Measurements from ENCODE around the gene HFE. TPM values are rescaled to one million over a fixed set of nuclear protein-coding genes. Genes with fewer than 3 reads are reported as not detected.

Gene HFE
- polyA plus RNA-seq, 3 donors: 5.4 to 9.4 (median 6.3) TPM

- DNase-seq: no peak
Observed at GRCh38 chr6:26129656-26130055, 42.4 kb downstream of the HFE start.

GRCh38 chr6:26130581-26131249, 43.5 kb downstream of the HFE start:
- no peak for DNase-seq

GRCh38 chr6:26131618-26132017, 44.4 kb downstream of the HFE start:
- no peak for DNase-seq

- no peak for DNase-seq
Observed at GRCh38 chr6:26133730-26134129, 46.5 kb downstream of the HFE start.

GRCh38 chr6:26136321-26136720, 49.1 kb downstream of the HFE start:
- DNase-seq: no peak

GRCh38 chr6:26140254-26140966, 53.2 kb downstream of the HFE start:
- DNase-seq: no peak

- DNase-seq: no peak
Observed at GRCh38 chr6:26140967-26141294, 53.7 kb downstream of the HFE start.

GRCh38 chr6:26141378-26141904, 54.2 kb downstream of the HFE start:
- DNase-seq: no peak

- DNase-seq: no peak
Observed at GRCh38 chr6:26142026-26142425, 54.8 kb downstream of the HFE start.

Other genes with a start within 250 kb of the HFE start
- 1 to 10 TPM in 1 of 3 donors, under 1 TPM in 2; 0.47 to 1.2 (median 0.95) TPM for gene SLC17A3, start 213.2 kb upstream of the HFE start, polyA plus RNA-seq (ENCODE audit: insufficient read length in 3 of 3)
- 1 to 10 TPM in 1 of 3 donors, under 1 TPM in 2; 0.43 to 1.0 (median 0.74) TPM for gene SLC17A2, start 156.7 kb upstream of the HFE start, polyA plus RNA-seq (ENCODE audit: insufficient read length in 3 of 3)
- 10 to 100 TPM in 2 of 3 donors, 1 to 10 TPM in 1; 9.2 to 16.7 (median 11.9) TPM for gene TRIM38, start 124.6 kb upstream of the HFE start, polyA plus RNA-seq (ENCODE audit: insufficient read length in 3 of 3)

Measured in renal pelvis (tissue), 4 donors.